WTC11 (cell line): Measurements from ENCODE around the gene CD93.

Experiments used
- ATF3 ChIP-seq: sonication (generic); formaldehyde crosslinking; conservative IDR thresholded peaks from 2 replicates; pipeline ENCODE4 v1.8.1; 2022; ENCODE audit warnings: mild to moderate bottlenecking, missing genetic modification reagents
- CREM ChIP-seq: sonication (generic); formaldehyde crosslinking; IDR thresholded peaks from 2 replicates; pipeline ENCODE4 v1.8.1; 2022; ENCODE audit warnings: mild to moderate bottlenecking, missing genetic modification reagents, moderate library complexity
- CTCF ChIP-seq: fragments of 200-600 bp; IDR thresholded peaks from 2 replicates; pipeline ENCODE4 v1.8.0; 2022; ENCODE audit warnings: antibody characterized with exemption
- ETV6 ChIP-seq: sonication (generic); formaldehyde crosslinking; IDR thresholded peaks from 2 replicates; pipeline ENCODE4 v1.8.1; 2022; ENCODE audit warnings: mild to moderate bottlenecking, missing genetic modification reagents
- PRDM15 ChIP-seq: sonication (generic); formaldehyde crosslinking; IDR thresholded peaks from 2 replicates; pipeline ENCODE4 v1.8.0; 2022; ENCODE audit warnings: missing genetic modification reagents
- SP1 ChIP-seq: sonication (generic); formaldehyde crosslinking; conservative IDR thresholded peaks from 2 replicates; pipeline ENCODE4 v1.8.1; 2022; ENCODE audit warnings: missing genetic modification reagents
- ZBTB43 ChIP-seq: sonication (generic); formaldehyde crosslinking; IDR thresholded peaks from 2 replicates; pipeline ENCODE4 v1.8.1; 2023; ENCODE audit warnings: mild to moderate bottlenecking, missing genetic modification reagents
- ZNF121 ChIP-seq: sonication (generic); formaldehyde crosslinking; IDR thresholded peaks from 2 replicates; pipeline ENCODE4 v1.8.0; 2023; ENCODE audit warnings: missing genetic modification reagents
- ZNF512 ChIP-seq: sonication (generic); formaldehyde crosslinking; IDR thresholded peaks from 2 replicates; pipeline ENCODE4 v1.8.1; 2022; ENCODE audit warnings: missing genetic modification reagents, borderline replicate concordance

GRCh38 chr20:23107466-23107865, 21.3 kb upstream of the CD93 start:
- TF ChIP-seq PRDM15 (CRISPR knock-in tag), result no peak
- TF ChIP-seq ATF3 (CRISPR knock-in tag), result no peak
- no peak for TF ChIP-seq CTCF
- TF ChIP-seq ETV6 (CRISPR knock-in tag), result no peak
- TF ChIP-seq ZNF121 (CRISPR knock-in tag), result no peak
- TF ChIP-seq ZBTB43 (CRISPR knock-in tag), result no peak
- no peak for TF ChIP-seq ZNF512 (CRISPR knock-in tag)
- TF ChIP-seq CREM (CRISPR knock-in tag), result no peak
- no peak for TF ChIP-seq SP1
